Naive thymus-derived CD4-positive, alpha-beta T cell (primary cell): ENCODE measurements around the gene OOSP1. TPM values are rescaled to one million over a fixed set of nuclear protein-coding genes. Genes with fewer than 3 reads are reported as not detected.

ENCODE experiments used
- ATAC-seq: fragments of 150-1000 bp; cut with Tn5 transposase; 2 replicates; pipeline ENCODE4 v1.10.0; 2021; ENCODE audit warnings: mild to moderate bottlenecking, moderate library complexity
- CTCF ChIA-PET: fragments of 350-600 bp; sonication (Branson Sonifier 250); formaldehyde crosslinking; loops from one replicate; lab custom pipeline; 2021; ENCODE audit warnings: antibody characterized with exemption; lab: Charles Lee
- POLR2A ChIA-PET: fragments of 350-600 bp; sonication (Branson Sonifier 250); formaldehyde crosslinking; loops from one replicate; lab custom pipeline; 2021; ENCODE audit warnings: antibody characterized with exemption, inconsistent platforms; lab: Charles Lee
- DNase-seq, 9 donors: peaks; one replicate each; pipeline versions ENCODE4 v3.0.0 to v3.0.0-alpha.2; 2020 to 2022; ENCODE audit warnings: mixed read lengths in 1 of 9
- H3K27ac ChIP-seq: one replicate; pipeline ENCODE4 v1.7.0; 2013; ENCODE audit warnings: mild to moderate bottlenecking, low read depth, low read length, moderate library complexity
- H3K27me3 ChIP-seq, 2 donors: one replicate each; pipeline ENCODE4 v1.7.0; 2013; ENCODE audit warnings: low read length in 2 of 2, mild to moderate bottlenecking in 2 of 2, moderate library complexity in 2 of 2; ENCODE audit not compliant: control insufficient read depth in 2 of 2, insufficient read depth in 2 of 2
- H3K36me3 ChIP-seq, 3 experiments: 1 replicate in 2 of 3; 2 replicates in 1 of 3; pipeline ENCODE4 v1.7.0; 2013; ENCODE audit warnings: low read length in 3 of 3, mild to moderate bottlenecking in 3 of 3, moderate library complexity in 1 of 3; ENCODE audit not compliant: insufficient read depth in 3 of 3, control insufficient read depth in 2 of 3
- H3K4me1 ChIP-seq, 2 donors: one replicate each; pipeline ENCODE4 v1.7.0; 2013; ENCODE audit warnings: low read length in 2 of 2, mild to moderate bottlenecking in 2 of 2, moderate library complexity in 1 of 2; ENCODE audit not compliant: control insufficient read depth in 2 of 2, insufficient read depth in 2 of 2
- H3K4me3 ChIP-seq: 2 replicates; pipeline ENCODE4 v1.7.0; 2013; ENCODE audit warnings: mild to moderate bottlenecking, low read length
- H3K9me3 ChIP-seq, 3 experiments: 1 replicate in 2 of 3; 2 replicates in 1 of 3; pipeline ENCODE4 v1.7.0; 2013; ENCODE audit warnings: low read length in 3 of 3; ENCODE audit not compliant: control insufficient read depth in 2 of 3
- H3K27ac Mint-ChIP-seq, 9 donors: one replicate each; pipeline ENCODE4 v1.8.0; 2020 to 2022; ENCODE audit warnings: mixed read lengths in 9 of 9, mild to moderate bottlenecking in 8 of 9, moderate library complexity in 5 of 9, inconsistent platforms in 2 of 9
- H3K27me3 Mint-ChIP-seq, 5 donors: one replicate each; pipeline ENCODE4 v1.8.0; 2021 to 2022; ENCODE audit warnings: mixed read lengths in 5 of 5, mild to moderate bottlenecking in 1 of 5
- H3K36me3 Mint-ChIP-seq, 5 donors: one replicate each; pipeline ENCODE4 v1.8.0; 2020 to 2022; ENCODE audit warnings: mixed read lengths in 5 of 5, mild to moderate bottlenecking in 3 of 5, inconsistent platforms in 1 of 5
- H3K4me1 Mint-ChIP-seq, 7 donors: one replicate each; pipeline ENCODE4 v1.8.0; 2020 to 2022; ENCODE audit warnings: mixed read lengths in 7 of 7, mild to moderate bottlenecking in 3 of 7, inconsistent platforms in 1 of 7
- H3K4me3 Mint-ChIP-seq, 10 donors: one replicate each; pipeline ENCODE4 v1.8.0; 2020 to 2022; ENCODE audit warnings: mild to moderate bottlenecking in 10 of 10, mixed read lengths in 10 of 10, moderate library complexity in 6 of 10, inconsistent platforms in 2 of 10
- H3K9me3 Mint-ChIP-seq, 11 donors: one replicate each; pipeline ENCODE4 v1.8.0; 2020 to 2022; ENCODE audit warnings: mixed read lengths in 11 of 11, mild to moderate bottlenecking in 4 of 11, inconsistent platforms in 1 of 11, moderate library complexity in 1 of 11
- intact Hi-C, 2 donors: fragments of 100-400 bp; cut with micrococcal nuclease; formaldehyde crosslinking; loops; one replicate each; pipeline ENCODE4 v1.15.1; 2023
- polyA plus RNA-seq, 2 donors: library from polyadenylated mRNA; unstranded; fragments of 300-500 nt; fragmentation: Illumina TruSeq; gene quantifications; one replicate each; pipeline ENCODE4 v1.2.3, GENCODE V29; 2021
- total RNA-seq, 6 experiments: library from RNA in 5 of 6; stranded (reverse) in 5 of 6; gene quantifications; 1 replicate in 5 of 6; 2 replicates in 1 of 6; pipeline ENCODE4 v1.2.3 and lab custom pipeline; 2021 to 2026

The OOSP1 gene
- total and polyA plus RNA-seq, 7 experiments from 2014 or later, result not detected

DNA sequence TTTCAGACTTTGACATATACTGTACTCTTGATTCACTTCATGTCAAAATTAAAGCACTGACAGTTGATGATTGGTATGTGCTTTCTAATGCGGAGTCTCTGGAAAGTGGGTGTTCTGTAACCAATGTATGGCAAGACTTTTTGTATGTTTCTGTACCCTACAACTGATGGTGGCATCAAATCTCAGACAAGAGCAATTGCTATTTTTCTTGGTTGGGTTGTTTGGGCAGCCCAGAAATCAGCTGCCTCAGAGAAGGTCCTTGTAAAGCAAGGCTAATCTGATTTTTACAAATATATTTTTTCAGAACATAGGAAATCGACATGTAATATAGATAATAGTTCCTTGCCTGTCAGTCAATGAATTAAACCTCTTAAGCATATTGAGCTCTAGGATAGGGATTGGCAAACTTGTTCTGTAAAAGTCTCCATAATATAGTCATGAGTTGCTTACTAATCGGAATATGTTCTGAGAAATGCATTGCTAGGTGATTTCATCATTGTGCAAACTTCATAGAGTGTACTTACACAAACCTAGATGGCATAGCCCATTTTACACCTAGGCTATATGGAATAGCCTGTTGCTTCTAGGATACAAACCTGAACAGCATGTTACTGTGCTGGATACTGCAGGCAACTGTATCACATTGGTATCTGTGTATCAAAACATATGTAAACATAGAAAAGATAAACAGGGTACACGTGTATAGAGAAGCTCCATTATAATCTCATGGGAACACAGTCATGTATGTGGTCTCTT is 15.4 kb downstream of the OOSP1 start:
- H3K27me3 Mint-ChIP-seq, result peaks cover 6 to 31% (median 26%) of the 10 kb centered on the region in 5 donors
- no peak overlapping the region for H3K27ac Mint-ChIP-seq
- no peak overlapping the region for H3K4me3 Mint-ChIP-seq
- ATAC-seq (peak; percentile 54), DNase-seq (no peak)
- H3K36me3 Mint-ChIP-seq, result no peaks in the 10 kb centered on the region
- H3K27me3 ChIP-seq, result no peaks in the 10 kb centered on the region
- no peak overlapping the region for H3K4me3 ChIP-seq
- no peaks in the 10 kb centered on the region for H3K36me3 ChIP-seq
- H3K9me3 ChIP-seq, result no peaks in the 10 kb centered on the region
- ChIA-PET CTCF (no interaction called here), POLR2A (no interaction called here)
- intact Hi-C loops, result no loop called here
- no peak overlapping the region for H3K27ac ChIP-seq
- no peaks in the 10 kb centered on the region for H3K4me1 ChIP-seq
- no peaks in the 10 kb centered on the region for H3K4me1 Mint-ChIP-seq
- peaks cover 0 to 2% (median 0%) of the 10 kb centered on the region in 11 donors for H3K9me3 Mint-ChIP-seq

DNA sequence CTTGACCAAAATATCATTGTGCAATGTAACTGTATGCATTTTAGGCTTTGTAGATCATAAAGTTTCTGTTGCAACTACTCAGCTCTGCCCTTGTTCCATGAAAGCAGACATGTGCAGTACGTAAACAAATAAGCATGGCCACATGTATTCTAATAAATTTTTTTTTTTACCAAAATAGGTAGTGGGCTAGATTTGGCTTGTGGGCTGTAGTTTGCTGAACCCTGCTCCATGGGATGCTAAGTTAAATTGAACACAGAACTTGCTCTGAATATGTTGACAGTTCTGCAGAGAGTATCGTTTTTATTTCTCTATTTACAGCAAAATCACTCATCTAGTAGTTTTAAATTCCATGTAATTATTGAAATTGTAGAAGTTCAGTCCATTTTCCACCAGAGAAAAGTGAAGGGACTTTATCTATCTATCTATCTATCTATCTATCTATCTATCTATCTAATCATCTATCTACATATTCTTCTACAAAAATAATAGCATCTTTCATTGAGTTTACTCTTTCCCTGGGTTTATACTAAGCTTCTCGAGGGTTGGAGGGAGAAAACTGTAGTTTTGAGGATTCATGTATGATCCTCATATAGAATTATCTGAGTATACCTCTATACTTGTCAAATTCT is 16.1 kb downstream of the OOSP1 start:
- no peaks in the 10 kb centered on the region for H3K36me3 Mint-ChIP-seq
- intact Hi-C loops, result no loop called here
- H3K27ac Mint-ChIP-seq, result no peak overlapping the region
- Histone ChIP-seq H3K4me1 (no peaks in the 10 kb centered on the region), H3K9me3 (no peaks in the 10 kb centered on the region), H3K27ac (no peak overlapping the region), H3K4me3 (no peak overlapping the region), H3K27me3 (no peaks in the 10 kb centered on the region), H3K36me3 (no peaks in the 10 kb centered on the region)
- ChIA-PET POLR2A (no interaction called here), CTCF (no interaction called here)
- peaks cover 6 to 30% (median 25%) of the 10 kb centered on the region in 5 donors for H3K27me3 Mint-ChIP-seq
- DNase-seq (no peak), ATAC-seq (no peak)
- no peaks in the 10 kb centered on the region for H3K4me1 Mint-ChIP-seq
- no peak overlapping the region for H3K4me3 Mint-ChIP-seq
- H3K9me3 Mint-ChIP-seq, result peaks cover 0 to 3% (median 0%) of the 10 kb centered on the region in 11 donors

DNA sequence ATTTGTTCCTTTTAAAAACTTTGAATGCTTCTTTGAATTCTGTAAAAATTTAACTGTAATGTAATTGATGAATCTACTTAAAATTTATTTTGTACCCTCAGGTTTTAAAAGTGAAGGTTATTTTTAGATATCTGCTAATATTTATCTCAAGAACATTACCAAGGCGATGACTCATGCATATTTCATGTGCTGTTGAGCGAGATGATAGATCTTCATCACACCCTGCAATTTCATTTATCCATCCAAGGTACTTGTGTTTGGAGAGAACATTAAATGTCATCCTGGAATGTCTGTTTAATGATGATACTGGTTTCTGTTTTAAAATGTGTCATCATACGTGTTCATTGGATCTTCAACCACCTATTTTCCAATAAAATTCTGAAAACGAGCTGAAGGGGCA is 18.9 kb downstream of the OOSP1 start:
- H3K36me3 Mint-ChIP-seq, result peaks cover 0 to 4% (median 0%) of the 10 kb centered on the region in 5 donors
- intact Hi-C loops, result no loop called here
- H3K27me3 Mint-ChIP-seq, result peaks cover 6 to 22% (median 15%) of the 10 kb centered on the region in 5 donors
- H3K4me1 Mint-ChIP-seq, result no peaks in the 10 kb centered on the region
- H3K9me3 Mint-ChIP-seq, result peaks cover 0 to 6% (median 0%) of the 10 kb centered on the region in 11 donors
- no peak overlapping the region for H3K4me3 Mint-ChIP-seq
- ChIA-PET CTCF (no interaction called here), POLR2A (no interaction called here)
- no peaks in the 10 kb centered on the region for H3K36me3 ChIP-seq
- ATAC-seq (no peak), DNase-seq (no peak)
- no peaks in the 10 kb centered on the region for H3K4me1 ChIP-seq
- no peaks in the 10 kb centered on the region for H3K9me3 ChIP-seq
- H3K27me3 ChIP-seq, result no peaks in the 10 kb centered on the region
- no peak overlapping the region for H3K27ac ChIP-seq
- H3K4me3 ChIP-seq, result no peak overlapping the region
- H3K27ac Mint-ChIP-seq, result no peak overlapping the region

DNA sequence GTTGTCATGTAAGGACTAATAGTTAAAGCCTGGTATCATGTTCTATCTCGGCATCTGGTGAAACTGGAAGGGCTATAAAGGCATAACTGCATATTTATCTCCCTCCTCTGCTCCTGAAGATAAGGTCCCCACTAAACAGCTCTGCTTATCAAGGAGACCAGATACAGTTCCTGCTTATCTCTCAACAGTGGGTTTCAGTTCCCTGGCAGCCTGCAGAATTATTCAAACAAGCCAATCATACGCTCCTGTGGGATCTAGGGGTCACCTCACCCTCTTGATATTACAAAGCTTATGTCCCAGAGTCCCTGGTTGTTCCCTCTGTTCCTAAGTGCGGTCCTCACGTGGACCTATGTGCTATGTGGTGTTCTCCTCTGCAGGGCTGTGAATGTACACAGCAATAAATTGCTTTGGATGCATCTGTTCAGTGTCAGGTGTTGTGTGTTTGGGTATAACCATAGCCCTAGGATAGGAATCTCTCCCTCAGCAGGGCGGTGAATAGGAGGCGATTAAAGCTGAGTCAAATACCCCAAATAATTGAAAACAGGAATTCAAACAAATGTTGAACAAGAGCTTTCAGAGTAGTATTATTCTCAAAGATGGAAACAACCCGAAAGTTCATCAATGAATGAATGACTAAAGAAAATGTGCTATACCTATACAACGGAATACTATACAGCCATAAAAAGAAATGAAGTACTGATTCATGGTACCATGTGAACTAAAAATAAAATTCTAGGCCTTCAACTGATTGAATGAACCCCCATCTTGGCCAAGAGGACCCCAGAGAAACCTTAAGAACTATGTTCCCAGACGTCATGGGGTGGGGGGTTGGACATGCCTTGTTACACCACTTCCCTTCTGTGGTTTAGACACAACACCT is 22.5 kb downstream of the OOSP1 start:
- Histone ChIP-seq H3K36me3 (no peaks in the 10 kb centered on the region), H3K4me1 (no peaks in the 10 kb centered on the region), H3K9me3 (no peaks in the 10 kb centered on the region), H3K27ac (no peak overlapping the region), H3K27me3 (no peaks in the 10 kb centered on the region), H3K4me3 (no peak overlapping the region)
- peak; percentile 71 for ATAC-seq
- Mint-ChIP-seq H3K36me3 (peaks cover 0 to 4% (median 0%) of the 10 kb centered on the region in 5 donors), H3K27me3 (peaks cover 3 to 31% (median 15%) of the 10 kb centered on the region in 5 donors), H3K4me3 (no peak overlapping the region), H3K27ac (no peak overlapping the region), H3K9me3 (peaks cover 0 to 6% (median 0%) of the 10 kb centered on the region in 11 donors), H3K4me1 (no peaks in the 10 kb centered on the region)
- intact Hi-C loops, result no loop called here
- POLR2A ChIA-PET, result no interaction called here
- no peak for DNase-seq
- CTCF ChIA-PET, result no interaction called here

DNA sequence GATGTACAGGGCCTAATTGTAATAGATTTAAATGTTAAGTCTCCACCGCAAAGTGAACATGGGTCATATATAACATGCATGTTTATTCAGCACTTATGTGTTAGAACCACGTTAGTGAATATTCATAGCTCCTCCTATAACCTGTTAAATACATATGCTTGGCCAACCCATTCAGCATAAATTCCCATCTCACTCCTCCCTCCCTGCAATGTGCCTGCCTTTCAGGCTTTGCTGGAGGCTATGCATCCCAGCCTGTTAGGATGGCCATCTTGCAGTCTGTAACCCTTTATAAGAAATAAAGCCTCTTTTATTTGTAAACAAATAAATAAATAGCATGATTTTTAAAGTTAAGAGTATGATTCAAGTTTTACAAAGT is 23.9 kb downstream of the OOSP1 start:
- peaks cover 0 to 22% (median 9%) of the 10 kb centered on the region in 5 donors for H3K27me3 Mint-ChIP-seq
- no peak for DNase-seq
- Histone ChIP-seq H3K27ac (no peak overlapping the region), H3K27me3 (no peaks in the 10 kb centered on the region), H3K9me3 (no peaks in the 10 kb centered on the region), H3K36me3 (no peaks in the 10 kb centered on the region), H3K4me3 (no peak overlapping the region), H3K4me1 (no peaks in the 10 kb centered on the region)
- no peaks in the 10 kb centered on the region for H3K4me1 Mint-ChIP-seq
- POLR2A ChIA-PET, result no interaction called here
- peaks cover 0 to 6% (median 0%) of the 10 kb centered on the region in 11 donors for H3K9me3 Mint-ChIP-seq
- ATAC-seq, result no peak
- no peak overlapping the region for H3K27ac Mint-ChIP-seq
- no peak overlapping the region for H3K4me3 Mint-ChIP-seq
- CTCF ChIA-PET, result no interaction called here
- peaks cover 0 to 4% (median 0%) of the 10 kb centered on the region in 5 donors for H3K36me3 Mint-ChIP-seq
- intact Hi-C loops, result no loop called here

DNA sequence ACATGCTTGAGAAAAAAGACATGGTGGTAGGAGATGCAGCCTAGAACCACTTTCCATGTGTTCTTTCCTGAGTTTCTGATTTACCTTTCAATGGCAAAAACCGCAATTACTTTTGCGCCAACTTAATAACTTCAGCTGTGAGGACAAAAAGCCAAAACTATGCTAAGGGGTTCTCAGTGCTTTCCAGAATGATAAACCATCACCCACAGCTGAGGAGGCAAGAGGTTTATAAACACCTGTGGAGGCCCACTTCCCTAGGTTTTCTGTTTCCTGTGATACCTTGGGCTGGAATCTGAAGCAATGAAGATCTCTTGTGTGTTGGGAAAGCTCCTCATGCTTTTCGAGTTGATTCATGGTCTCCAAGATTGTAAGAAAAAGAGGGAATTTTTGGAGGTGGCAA is 25.5 kb downstream of the OOSP1 start, which contains the start of gene OOSP4A:
TSS of gene OOSP4A (plus strand) at position 301 of the 400 bp plus-strand sequence. CDS start at position 301, 0 bp downstream.
- Histone ChIP-seq H3K36me3 (no peaks in the 10 kb centered on the region), H3K27ac (no peak within 1 kb of the TSS), H3K9me3 (no peaks in the 10 kb centered on the region), H3K4me1 (no peaks in the 10 kb centered on the region), H3K27me3 (no peaks in the 10 kb centered on the region), H3K4me3 (no peak within 1 kb of the TSS)
- DNase-seq, result no peak
- no peak for ATAC-seq
- POLR2A ChIA-PET, result no interaction called here
- CTCF ChIA-PET, result interaction anchor here (0.8 kb wide), 1 partner anchor 177 kb away, joined by 4 read pairs; no protein-coding TSS in a partner anchor
- Mint-ChIP-seq H3K27me3 (peaks cover 3 to 16% (median 7%) of the 10 kb centered on the region in 5 donors), H3K4me1 (no peaks in the 10 kb centered on the region), H3K4me3 (no peak within 1 kb of the TSS), H3K36me3 (peaks cover 0 to 4% (median 0%) of the 10 kb centered on the region in 5 donors), H3K27ac (no peak within 1 kb of the TSS), H3K9me3 (peaks cover 0 to 3% (median 0%) of the 10 kb centered on the region in 11 donors)
- intact Hi-C loops, result no loop called here
